GM23338 (cell line): ENCODE measurements around the gene TRIM24. TPM values are rescaled to one million over a fixed set of nuclear protein-coding genes. Genes with fewer than 3 reads are reported as not detected.

Source experiments
- ATAC-seq: fragments of 200-7000 bp; cut with Tn5 transposase; 3 replicates; pipeline ENCODE4 v1.9.1; 2020
- DNase-seq: peaks from one replicate; pipeline ENCODE4 v3.0.0-alpha.2; 2015; ENCODE audit warnings: low spot score
- H2AFZ ChIP-seq: fragments of 200-600 bp; sonication (generic); 2 replicates; pipeline ENCODE4 v1.8.0; 2016; ENCODE audit warnings: antibody characterized with exemption, mild to moderate bottlenecking, moderate library complexity
- H3F3A ChIP-seq: fragments of 200-600 bp; sonication (generic); replicated peaks from 2 replicates; pipeline ENCODE4 v1.8.0; 2017; ENCODE audit warnings: antibody characterized with exemption, mixed run types, low read depth
- H3K27ac ChIP-seq: fragments of 200-600 bp; sonication (generic); 2 replicates; pipeline ENCODE4 v1.6.1; 2016; ENCODE audit warnings: low read depth
- H3K27me3 ChIP-seq: fragments of 200-600 bp; sonication (generic); 2 replicates; pipeline ENCODE4 v1.8.0; 2016; ENCODE audit warnings: mild to moderate bottlenecking, mixed run types, moderate library complexity; ENCODE audit not compliant: insufficient read depth
- H3K36me3 ChIP-seq: fragments of 200-600 bp; sonication (generic); 2 replicates; pipeline ENCODE4 v1.8.0; 2016; ENCODE audit warnings: mild to moderate bottlenecking; ENCODE audit not compliant: insufficient read depth
- H3K4me1 ChIP-seq: fragments of 200-600 bp; sonication (generic); 2 replicates; pipeline ENCODE4 v1.8.0; 2016; ENCODE audit warnings: mild to moderate bottlenecking, moderate library complexity; ENCODE audit not compliant: insufficient read depth
- H3K4me2 ChIP-seq: fragments of 200-600 bp; sonication (generic); 2 replicates; pipeline ENCODE4 v1.7.1; 2017; ENCODE audit warnings: mixed run types
- H3K4me3 ChIP-seq: fragments of 200-600 bp; sonication (generic); 2 replicates; pipeline ENCODE4 v1.6.1; 2016; ENCODE audit warnings: mixed run types
- H3K79me2 ChIP-seq: fragments of 200-600 bp; sonication (generic); replicated peaks from 2 replicates; pipeline ENCODE4 v1.8.0; 2017; ENCODE audit warnings: mild to moderate bottlenecking; ENCODE audit not compliant: insufficient read depth
- H3K9me2 ChIP-seq: fragments of 200-600 bp; sonication (generic); 2 replicates; pipeline ENCODE4 v1.8.0; 2017; ENCODE audit not compliant: insufficient read depth
- H4K20me1 ChIP-seq: fragments of 200-600 bp; sonication (generic); replicated peaks from 2 replicates; pipeline ENCODE4 v1.8.0; 2017; ENCODE audit warnings: mild to moderate bottlenecking; ENCODE audit not compliant: insufficient read depth
- H3K27ac Mint-ChIP-seq: 2 replicates; pipeline ENCODE4 v1.8.0; 2020; ENCODE audit warnings: inconsistent platforms, mild to moderate bottlenecking, moderate library complexity, mixed read lengths
- H3K27me3 Mint-ChIP-seq: 3 replicates; pipeline ENCODE4 v1.8.0; 2022; ENCODE audit warnings: low read depth, mild to moderate bottlenecking, moderate library complexity, mixed read lengths, inconsistent platforms; ENCODE audit not compliant: insufficient read depth, poor library complexity
- H3K36me3 Mint-ChIP-seq: 3 replicates; pipeline ENCODE4 v1.8.0; 2021; ENCODE audit warnings: low read depth, mild to moderate bottlenecking, inconsistent platforms, moderate library complexity, mixed read lengths
- H3K4me1 Mint-ChIP-seq: 3 replicates; pipeline ENCODE4 v1.8.0; 2020; ENCODE audit warnings: mild to moderate bottlenecking, inconsistent platforms, mixed read lengths
- H3K4me3 Mint-ChIP-seq: 3 replicates; pipeline ENCODE4 v1.8.0; 2021; ENCODE audit warnings: moderate library complexity, mild to moderate bottlenecking, inconsistent platforms, mixed read lengths
- H3K9me3 Mint-ChIP-seq: 3 replicates; pipeline ENCODE4 v1.8.0; 2020; ENCODE audit warnings: moderate library complexity, mild to moderate bottlenecking, inconsistent platforms, mixed read lengths
- POLR2AphosphoS5 ChIP-seq: IDR thresholded peaks from 2 replicates; pipeline ENCODE4 v1.6.1; 2016; ENCODE audit warnings: antibody characterized with exemption, low read depth
- polyA plus RNA-seq: library from polyadenylated mRNA; unstranded; fragments of >200 nt; fragmentation: Nextera tagmentation; extraction: Ambion mirVana; gene quantifications from 2 replicates; pipeline ENCODE4 v1.2.1, GENCODE V29; 2016
- total RNA-seq: library from RNA; depleted of rRNA; stranded (reverse); fragments of >200 nt; shearing (Covaris generic); gene quantifications from 2 replicates; pipeline ENCODE4 v1.2.3, GENCODE V29; 2014
- TF ChIP-seq, protein P1 (sequence below): fragments of 250-450 bp; sonication (Bioruptor Pico); IDR thresholded peaks from 2 replicates; pipeline ENCODE4 v1.5.0; 2020; ENCODE audit warnings: mild to moderate bottlenecking, moderate library complexity

Gene TRIM24
- total and polyA plus RNA-seq, 2 experiments from 2014 or later = 67.0 to 120 TPM

DNA sequence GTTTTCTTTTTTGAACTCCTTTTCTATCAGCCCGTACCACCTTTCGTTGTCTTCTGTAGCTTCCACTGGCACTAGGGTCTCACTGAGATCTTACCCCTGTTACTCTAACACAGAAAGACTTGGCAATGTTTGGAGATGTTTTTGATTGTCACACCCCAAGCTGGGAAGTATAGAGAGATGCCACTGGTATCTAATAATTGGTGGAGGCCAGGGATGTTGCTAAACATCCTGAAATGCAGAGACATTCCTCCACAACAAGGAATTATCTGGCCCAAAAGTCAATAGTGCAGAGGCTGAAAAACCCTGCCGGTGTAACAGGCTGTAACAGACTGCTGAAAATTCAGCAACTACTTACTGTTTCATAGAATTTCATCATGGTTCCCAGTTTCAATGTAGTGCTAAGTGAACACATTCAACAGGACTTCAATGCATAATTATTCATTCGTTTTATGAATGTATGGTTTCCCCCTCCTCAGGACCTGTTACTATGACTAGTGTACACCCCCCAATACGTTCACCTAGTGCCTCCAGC, 115.9 kb downstream of the TRIM24 start (continued):
- TF ChIP-seq, protein P1, sequence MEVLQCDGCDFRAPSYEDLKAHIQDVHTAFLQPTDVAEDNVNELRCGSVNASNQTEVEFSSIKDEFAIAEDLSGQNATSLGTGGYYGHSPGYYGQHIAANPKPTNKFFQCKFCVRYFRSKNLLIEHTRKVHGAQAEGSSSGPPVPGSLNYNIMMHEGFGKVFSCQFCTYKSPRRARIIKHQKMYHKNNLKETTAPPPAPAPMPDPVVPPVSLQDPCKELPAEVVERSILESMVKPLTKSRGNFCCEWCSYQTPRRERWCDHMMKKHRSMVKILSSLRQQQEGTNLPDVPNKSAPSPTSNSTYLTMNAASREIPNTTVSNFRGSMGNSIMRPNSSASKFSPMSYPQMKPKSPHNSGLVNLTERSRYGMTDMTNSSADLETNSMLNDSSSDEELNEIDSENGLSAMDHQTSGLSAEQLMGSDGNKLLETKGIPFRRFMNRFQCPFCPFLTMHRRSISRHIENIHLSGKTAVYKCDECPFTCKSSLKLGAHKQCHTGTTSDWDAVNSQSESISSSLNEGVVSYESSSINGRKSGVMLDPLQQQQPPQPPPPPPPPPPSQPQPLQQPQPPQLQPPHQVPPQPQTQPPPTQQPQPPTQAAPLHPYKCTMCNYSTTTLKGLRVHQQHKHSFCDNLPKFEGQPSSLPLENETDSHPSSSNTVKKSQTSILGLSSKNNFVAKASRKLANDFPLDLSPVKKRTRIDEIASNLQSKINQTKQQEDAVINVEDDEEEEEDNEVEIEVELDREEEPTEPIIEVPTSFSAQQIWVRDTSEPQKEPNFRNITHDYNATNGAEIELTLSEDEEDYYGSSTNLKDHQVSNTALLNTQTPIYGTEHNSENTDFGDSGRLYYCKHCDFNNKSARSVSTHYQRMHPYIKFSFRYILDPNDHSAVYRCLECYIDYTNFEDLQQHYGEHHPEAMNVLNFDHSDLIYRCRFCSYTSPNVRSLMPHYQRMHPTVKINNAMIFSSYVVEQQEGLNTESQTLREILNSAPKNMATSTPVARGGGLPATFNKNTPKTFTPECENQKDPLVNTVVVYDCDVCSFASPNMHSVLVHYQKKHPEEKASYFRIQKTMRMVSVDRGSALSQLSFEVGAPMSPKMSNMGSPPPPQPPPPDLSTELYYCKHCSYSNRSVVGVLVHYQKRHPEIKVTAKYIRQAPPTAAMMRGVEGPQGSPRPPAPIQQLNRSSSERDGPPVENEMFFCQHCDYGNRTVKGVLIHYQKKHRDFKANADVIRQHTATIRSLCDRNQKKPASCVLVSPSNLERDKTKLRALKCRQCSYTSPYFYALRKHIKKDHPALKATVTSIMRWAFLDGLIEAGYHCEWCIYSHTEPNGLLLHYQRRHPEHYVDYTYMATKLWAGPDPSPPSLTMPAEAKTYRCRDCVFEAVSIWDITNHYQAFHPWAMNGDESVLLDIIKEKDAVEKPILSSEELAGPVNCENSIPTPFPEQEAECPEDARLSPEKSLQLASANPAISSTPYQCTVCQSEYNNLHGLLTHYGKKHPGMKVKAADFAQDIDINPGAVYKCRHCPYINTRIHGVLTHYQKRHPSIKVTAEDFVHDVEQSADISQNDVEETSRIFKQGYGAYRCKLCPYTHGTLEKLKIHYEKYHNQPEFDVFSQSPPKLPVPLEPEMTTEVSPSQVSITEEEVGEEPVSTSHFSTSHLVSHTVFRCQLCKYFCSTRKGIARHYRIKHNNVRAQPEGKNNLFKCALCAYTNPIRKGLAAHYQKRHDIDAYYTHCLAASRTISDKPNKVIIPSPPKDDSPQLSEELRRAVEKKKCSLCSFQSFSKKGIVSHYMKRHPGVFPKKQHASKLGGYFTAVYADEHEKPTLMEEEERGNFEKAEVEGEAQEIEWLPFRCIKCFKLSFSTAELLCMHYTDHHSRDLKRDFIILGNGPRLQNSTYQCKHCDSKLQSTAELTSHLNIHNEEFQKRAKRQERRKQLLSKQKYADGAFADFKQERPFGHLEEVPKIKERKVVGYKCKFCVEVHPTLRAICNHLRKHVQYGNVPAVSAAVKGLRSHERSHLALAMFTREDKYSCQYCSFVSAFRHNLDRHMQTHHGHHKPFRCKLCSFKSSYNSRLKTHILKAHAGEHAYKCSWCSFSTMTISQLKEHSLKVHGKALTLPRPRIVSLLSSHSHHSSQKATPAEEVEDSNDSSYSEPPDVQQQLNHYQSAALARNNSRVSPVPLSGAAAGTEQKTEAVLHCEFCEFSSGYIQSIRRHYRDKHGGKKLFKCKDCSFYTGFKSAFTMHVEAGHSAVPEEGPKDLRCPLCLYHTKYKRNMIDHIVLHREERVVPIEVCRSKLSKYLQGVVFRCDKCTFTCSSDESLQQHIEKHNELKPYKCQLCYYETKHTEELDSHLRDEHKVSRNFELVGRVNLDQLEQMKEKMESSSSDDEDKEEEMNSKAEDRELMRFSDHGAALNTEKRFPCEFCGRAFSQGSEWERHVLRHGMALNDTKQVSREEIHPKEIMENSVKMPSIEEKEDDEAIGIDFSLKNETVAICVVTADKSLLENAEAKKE (CRISPR knock-in tag) = no peak

DNA sequence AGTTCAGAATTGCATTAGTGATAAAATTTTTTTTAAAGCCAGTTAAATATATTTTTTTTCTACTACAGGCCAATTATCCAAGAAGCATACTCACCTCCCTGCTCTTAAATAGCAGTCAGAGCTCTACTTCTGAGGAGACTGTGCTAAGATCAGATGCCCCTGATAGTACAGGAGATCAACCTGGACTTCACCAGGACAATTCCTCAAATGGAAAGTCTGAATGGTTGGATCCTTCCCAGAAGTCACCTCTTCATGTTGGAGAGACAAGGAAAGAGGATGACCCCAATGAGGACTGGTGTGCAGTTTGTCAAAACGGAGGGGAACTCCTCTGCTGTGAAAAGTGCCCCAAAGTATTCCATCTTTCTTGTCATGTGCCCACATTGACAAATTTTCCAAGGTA, 119.1 kb downstream of the TRIM24 start:
- H3K4me3 Mint-ChIP-seq = no peak overlapping the region
- Histone ChIP-seq H3K36me3 (peaks cover 87% of the 10 kb centered on the region), H3K4me1 (no peaks in the 10 kb centered on the region), H3K4me2 (no peak overlapping the region), H3F3A (0 out of 2 replicates have a peak, but pooled peaks cover 4% of the 10 kb centered on the region), H3K27me3 (no peaks in the 10 kb centered on the region), H3K27ac (no peak overlapping the region), H4K20me1 (no peaks in the 10 kb centered on the region), H2AFZ (no peak overlapping the region), H3K9me2 (no peaks in the 10 kb centered on the region), H3K79me2 (no peaks in the 10 kb centered on the region; the same call in 1 of the 2 replicates), H3K4me3 (no peak overlapping the region)
- DNase-seq (no peak), ATAC-seq (no peak)
- H3K27ac Mint-ChIP-seq = no peak overlapping the region
- peaks cover 90% of the 10 kb centered on the region for H3K36me3 Mint-ChIP-seq
- peaks cover 3% of the 10 kb centered on the region; the same call in 1 of the 3 replicates for H3K4me1 Mint-ChIP-seq
- H3K9me3 Mint-ChIP-seq = no peaks in the 10 kb centered on the region
- H3K27me3 Mint-ChIP-seq = peaks cover 2% of the 10 kb centered on the region
- TF ChIP-seq POLR2AphosphoS5 = no peak
- TF ChIP-seq, protein P1 (CRISPR knock-in tag) = no peak
